Panc1 (cell line): ENCODE data around the gene SP4. TPM values are rescaled to one million over a fixed set of nuclear protein-coding genes. Genes with fewer than 3 reads are reported as not detected.

Source experiments
- ATAC-seq: fragments of 200-7000 bp; cut with Tn5 transposase; 2 replicates; pipeline ENCODE4 v1.9.1; 2020; ENCODE audit warnings: mild to moderate bottlenecking, moderate library complexity
- BruUV-seq: library from RNA; stranded (reverse); fragments of 400-500 nt; replicated peaks from 2 replicates; lab custom pipeline; 2021; lab: Mats Ljungman, UMichigan
- CTCF ChIA-PET: fragments of 300-600 bp; sonication (Branson Sonifier 250); formaldehyde crosslinking; loops from one replicate; lab custom pipeline; 2022; ENCODE audit warnings: antibody characterized with exemption; lab: Charles Lee
- POLR2A ChIA-PET: fragments of 300-600 bp; sonication (Branson Sonifier 250); formaldehyde crosslinking; loops from one replicate; lab custom pipeline; 2022; ENCODE audit warnings: antibody characterized with exemption; lab: Charles Lee
- DNase-seq: peaks from one replicate; pipeline ENCODE4 v3.0.0-alpha.2; 2010; ENCODE audit warnings: low read depth, low spot score
- H3K27ac ChIP-seq: 2 replicates; pipeline ENCODE4 v1.5.1; 2011; ENCODE audit warnings: mild to moderate bottlenecking, low read length, inconsistent platforms
- H3K27me3 ChIP-seq: fragments of 200-500 bp; sonication (Bioruptor generic); 2 replicates; pipeline ENCODE4 v1.6.0; 2014; ENCODE audit warnings: low read length, inconsistent platforms; ENCODE audit not compliant: control insufficient read depth, insufficient read depth
- H3K36me3 ChIP-seq: fragments of 200-500 bp; sonication (Bioruptor generic); 2 replicates; pipeline ENCODE4 v1.5.1; 2014; ENCODE audit warnings: inconsistent platforms, mild to moderate bottlenecking, low read length, moderate library complexity; ENCODE audit not compliant: control insufficient read depth, insufficient read depth
- H3K4me1 ChIP-seq: 2 replicates; pipeline ENCODE4 v1.5.1; 2011; ENCODE audit warnings: inconsistent platforms, mild to moderate bottlenecking, low read length, moderate library complexity; ENCODE audit not compliant: control insufficient read depth, insufficient read depth
- H3K4me3 ChIP-seq, 2 experiments: 2 replicates each; pipeline ENCODE4 v1.5.1; 2011 to 2012; ENCODE audit warnings: low read depth in 2 of 2, low read length in 2 of 2, mild to moderate bottlenecking in 2 of 2, inconsistent platforms in 1 of 2, moderate library complexity in 1 of 2
- H3K9me3 ChIP-seq: fragments of 200-500 bp; sonication (Bioruptor generic); 2 replicates; pipeline ENCODE4 v1.5.1; 2014; ENCODE audit warnings: low read depth, mild to moderate bottlenecking, inconsistent platforms, low read length, moderate library complexity; ENCODE audit not compliant: control insufficient read depth, insufficient read depth
- CTCF ChIP-seq: fragments of 450-650 bp; IDR thresholded peaks from 2 replicates; pipeline ENCODE4 v1.5.1; 2017; ENCODE audit warnings: mild to moderate bottlenecking
- POLR2AphosphoS5 ChIP-seq: IDR thresholded peaks from 2 replicates; pipeline ENCODE4 v1.6.1; 2012; ENCODE audit warnings: mild to moderate bottlenecking, low read depth, low read length, moderate library complexity
- REST ChIP-seq, 2 experiments: IDR thresholded peaks; 2 replicates each; pipeline ENCODE4 v1.6.1; 2011 to 2012; ENCODE audit warnings: low read depth in 2 of 2, control low read depth in 1 of 2, low read length in 1 of 2, mild to moderate bottlenecking in 1 of 2, moderate library complexity in 1 of 2; ENCODE audit not compliant: insufficient read depth in 1 of 2
- SIN3A ChIP-seq: IDR thresholded peaks from 2 replicates; pipeline ENCODE4 v1.6.1; 2012; ENCODE audit warnings: low read depth, mild to moderate bottlenecking, low read length, moderate library complexity, borderline replicate concordance; ENCODE audit not compliant: insufficient read depth
- TCF7L2 ChIP-seq: IDR thresholded peaks from 2 replicates; pipeline ENCODE4 v1.6.1; 2011; ENCODE audit warnings: mild to moderate bottlenecking, low read depth, low read length, inconsistent platforms
- in situ Hi-C: cut with HindIII; loops from 2 replicates; pipeline ENCODE4 v1.10.0; 2016; ENCODE audit warnings: low sequenced_read_pairs, low pct_unique_long_range_greater_than_20kb
- intact Hi-C: fragments of 100-400 bp; cut with micrococcal nuclease; formaldehyde crosslinking; loops from one replicate; pipeline ENCODE4 v1.10.0; 2022; ENCODE audit not compliant: unreplicated experiment
- total RNA-seq: library from RNA; stranded (reverse); gene quantifications from one replicate; pipeline ENCODE4 v1.2.1, GENCODE V29; 2021; ENCODE audit not compliant: unreplicated experiment

The SP4 gene
- total RNA-seq, 1 experiment from 2014 or later = 10.4 TPM

- intact Hi-C loops = no loop called here
- no peaks in the 10 kb centered on the region; the same call in 1 of the 2 replicates for H3K36me3 ChIP-seq
- H3K27me3 ChIP-seq = no peaks in the 10 kb centered on the region
- H3K9me3 ChIP-seq = no peaks in the 10 kb centered on the region
- TF ChIP-seq TCF7L2 = no peak
- no peak for TF ChIP-seq POLR2AphosphoS5
- TF ChIP-seq REST (IDR thresholded peaks at IDR 0.05; ENCODE audit: insufficient read depth in 1 of 2, low read depth in 2 of 2, low read length in 1 of 2) = no peak
- TF ChIP-seq SIN3A = no peak
- TF ChIP-seq CTCF = no peak
- ChIA-PET POLR2A (no interaction called here), CTCF (no interaction called here)
- no peaks in the 10 kb centered on the region for H3K4me1 ChIP-seq
- no TSS peak for BruUV-seq
- no peak for DNase-seq
- H3K4me3 ChIP-seq = no peak overlapping the region
- ATAC-seq = no peak
- in situ Hi-C loops = no loop called here
- no peak overlapping the region for H3K27ac ChIP-seq
Observed at GRCh38 chr7:21486511-21486910, 58.6 kb downstream of the SP4 start.

GRCh38 chr7:21495731-21496130 lies 67.8 kb downstream of the SP4 start:
- TF ChIP-seq REST (IDR thresholded peaks at IDR 0.05; ENCODE audit: insufficient read depth in 1 of 2, low read depth in 2 of 2, low read length in 1 of 2) = no peak
- TF ChIP-seq POLR2AphosphoS5 = no peak
- no peak for TF ChIP-seq TCF7L2
- no peak for TF ChIP-seq SIN3A
- no peak for TF ChIP-seq CTCF
- CTCF ChIA-PET = no interaction called here
- DNase-seq (no peak), ATAC-seq (no peak)
- in situ Hi-C loops (no loop called here), intact Hi-C loops (no loop called here)
- no peaks in the 10 kb centered on the region for H3K36me3 ChIP-seq
- H3K27me3 ChIP-seq = no peaks in the 10 kb centered on the region
- BruUV-seq = no TSS peak
- POLR2A ChIA-PET = no interaction called here
- H3K4me1 ChIP-seq = no peaks in the 10 kb centered on the region
- peaks cover 15% of the 10 kb centered on the region; the same call in 1 of the 2 replicates for H3K9me3 ChIP-seq
- no peak overlapping the region for H3K4me3 ChIP-seq
- H3K27ac ChIP-seq = no peak overlapping the region
